IMR-90 (cell line): ENCODE measurements around the gene KRTCAP2. TPM values are rescaled to one million over a fixed set of nuclear protein-coding genes. Genes with fewer than 3 reads are reported as not detected.

Experiments used
- ATAC-seq: fragments of 200-7000 bp; cut with Tn5 transposase; 2 replicates; pipeline ENCODE4 v1.9.1; 2020; ENCODE audit warnings: low read depth, mild to moderate bottlenecking, moderate library complexity
- BruUV-seq: library from RNA; stranded (reverse); fragments of 400-500 nt; replicated peaks from 2 replicates; lab custom pipeline; 2021; lab: Mats Ljungman, UMichigan
- CTCF ChIA-PET: fragments of 300-600 bp; formaldehyde crosslinking; extraction: SDS; loops from one replicate; lab custom pipeline; 2021; ENCODE audit warnings: antibody characterized with exemption; lab: Yijun Ruan, JAX
- POLR2A ChIA-PET: fragments of 300-600 bp; sonication (Branson Sonifier 250); formaldehyde crosslinking; loops from one replicate; lab custom pipeline; 2022; ENCODE audit warnings: antibody characterized with exemption; ENCODE audit not compliant: unreplicated experiment; lab: Charles Lee
- DNase-seq: peaks from one replicate; pipeline ENCODE4 v3.0.0; 2013
- H2AFZ ChIP-seq: replicated peaks from 2 replicates; pipeline ENCODE3; 2013; ENCODE audit warnings: low read length, mild to moderate bottlenecking; ENCODE audit not compliant: poor library complexity
- H2AK5ac ChIP-seq: 2 replicates; pipeline ENCODE4 v1.6.1; 2013; ENCODE audit warnings: low read depth, low read length, inconsistent platforms
- H2AK9ac ChIP-seq: replicated peaks from 2 replicates; pipeline ENCODE3; 2013; ENCODE audit warnings: mild to moderate bottlenecking, low read depth, low read length, moderate library complexity; ENCODE audit not compliant: poor library complexity
- H2BK120ac ChIP-seq: 2 replicates; pipeline ENCODE4 v1.6.1; 2013; ENCODE audit warnings: low read depth, low read length, inconsistent platforms
- H2BK15ac ChIP-seq: 3 replicates; pipeline ENCODE4 v1.6.1; 2013; ENCODE audit warnings: low read depth, low read length, inconsistent platforms
- H2BK20ac ChIP-seq: 2 replicates; pipeline ENCODE4 v1.6.1; 2013; ENCODE audit warnings: low read depth, mild to moderate bottlenecking, inconsistent platforms, low read length, moderate library complexity
- H2BK5ac ChIP-seq: 2 replicates; pipeline ENCODE4 v1.6.1; 2013; ENCODE audit warnings: mild to moderate bottlenecking, low read depth, low read length, inconsistent platforms; ENCODE audit not compliant: poor library complexity, severe bottlenecking
- H3K14ac ChIP-seq: replicated peaks from 2 replicates; pipeline ENCODE4 v1.6.1; 2013; ENCODE audit warnings: low read depth, low read length, inconsistent platforms
- H3K18ac ChIP-seq: 2 replicates; pipeline ENCODE4 v1.6.1; 2013; ENCODE audit warnings: low read depth, low read length, control low read depth
- H3K23ac ChIP-seq: 2 replicates; pipeline ENCODE4 v1.6.1; 2013; ENCODE audit warnings: low read depth, low read length, inconsistent platforms
- H3K27ac ChIP-seq: 2 replicates; pipeline ENCODE4 v1.5.1; 2013; ENCODE audit warnings: mild to moderate bottlenecking, control low read depth, low read length; ENCODE audit not compliant: insufficient read depth
- H3K27me3 ChIP-seq: 2 replicates; pipeline ENCODE4 v1.6.1; 2013; ENCODE audit warnings: low read length; ENCODE audit not compliant: control insufficient read depth, insufficient read depth
- H3K36me3 ChIP-seq: 2 replicates; pipeline ENCODE4 v1.6.1; 2013; ENCODE audit warnings: low read length, mixed read lengths; ENCODE audit not compliant: control insufficient read depth, insufficient read depth
- H3K4ac ChIP-seq: 2 replicates; pipeline ENCODE4 v1.6.1; 2013; ENCODE audit warnings: low read depth, low read length, inconsistent platforms
- H3K4me1 ChIP-seq: 2 replicates; pipeline ENCODE4 v1.6.1; 2013; ENCODE audit warnings: low read length, mixed read lengths; ENCODE audit not compliant: control insufficient read depth, insufficient read depth
- H3K4me2 ChIP-seq: 2 replicates; pipeline ENCODE4 v1.6.1; 2013; ENCODE audit warnings: low read depth, mild to moderate bottlenecking, control low read depth, low read length, moderate library complexity
- H3K4me3 ChIP-seq: 2 replicates; pipeline ENCODE4 v1.5.1; 2013; ENCODE audit warnings: low read depth, mild to moderate bottlenecking, control low read depth, low read length, moderate library complexity; ENCODE audit not compliant: insufficient read depth
- H3K56ac ChIP-seq: 2 replicates; pipeline ENCODE4 v1.6.1; 2013; ENCODE audit warnings: low read length, inconsistent platforms; ENCODE audit not compliant: insufficient read depth; ENCODE audit errors: extremely low read depth
- H3K79me1 ChIP-seq, 2 experiments: 2 replicates each; pipeline ENCODE4 v1.6.1; 2013; ENCODE audit warnings: low read length in 2 of 2, inconsistent platforms in 1 of 2, low read depth in 1 of 2
- H3K9ac ChIP-seq: 2 replicates; pipeline ENCODE4 v1.6.1; 2013; ENCODE audit warnings: low read depth, low read length, control low read depth
- H3K9me1 ChIP-seq: 2 replicates; pipeline ENCODE4 v1.6.1; 2013; ENCODE audit warnings: low read length, inconsistent platforms; ENCODE audit not compliant: insufficient read depth
- H3K9me3 ChIP-seq: 2 replicates; pipeline ENCODE4 v1.6.1; 2013; ENCODE audit warnings: low read length; ENCODE audit not compliant: control insufficient read depth, insufficient read depth
- H4K20me1 ChIP-seq: 2 replicates; pipeline ENCODE4 v1.6.1; 2013; ENCODE audit warnings: low read length, inconsistent platforms; ENCODE audit not compliant: insufficient read depth
- H4K5ac ChIP-seq: 2 replicates; pipeline ENCODE4 v1.6.1; 2013; ENCODE audit warnings: mild to moderate bottlenecking, low read depth, low read length, control low read depth
- H4K8ac ChIP-seq, 2 experiments: 2 replicates each; pipeline ENCODE4 v1.6.1; 2013; ENCODE audit warnings: low read depth in 2 of 2, low read length in 2 of 2, control low read depth in 1 of 2, inconsistent platforms in 1 of 2
- H4K91ac ChIP-seq: 2 replicates; pipeline ENCODE4 v1.6.1; 2013; ENCODE audit warnings: low read depth, low read length, inconsistent platforms; ENCODE audit not compliant: insufficient read depth
- CHD1 ChIP-seq: IDR thresholded peaks from 2 replicates; pipeline ENCODE4 v1.6.1; 2012; ENCODE audit warnings: low read depth, low read length, improper control_type of control experiment
- CTCF ChIP-seq: conservative IDR thresholded peaks from 2 replicates; pipeline ENCODE4 v1.5.1; 2012; ENCODE audit warnings: mild to moderate bottlenecking, low read depth, low read length, improper control_type of control experiment
- ELK1 ChIP-seq: fragments of 150-350 bp; IDR thresholded peaks from 2 replicates; pipeline ENCODE4 v1.6.1; 2016; ENCODE audit warnings: low read depth, mild to moderate bottlenecking, low read length, moderate library complexity, borderline replicate concordance
- FOS ChIP-seq: fragments of 150-350 bp; IDR thresholded peaks from 2 replicates; pipeline ENCODE4 v1.6.1; 2016; ENCODE audit warnings: low read depth, low read length
- MAFK ChIP-seq: IDR thresholded peaks from 2 replicates; pipeline ENCODE4 v1.6.1; 2012; ENCODE audit warnings: low read depth, low read length, improper control_type of control experiment
- MAZ ChIP-seq: IDR thresholded peaks from 2 replicates; pipeline ENCODE4 v1.6.1; 2012; ENCODE audit warnings: low read depth, mild to moderate bottlenecking, low read length, improper control_type of control experiment, moderate library complexity, borderline replicate concordance
- MXI1 ChIP-seq: IDR thresholded peaks from 2 replicates; pipeline ENCODE4 v1.6.1; 2012; ENCODE audit warnings: low read depth, mild to moderate bottlenecking, low read length, moderate library complexity, borderline replicate concordance
- NFE2L2 ChIP-seq: fragments of 150-350 bp; IDR thresholded peaks from 2 replicates; pipeline ENCODE4 v1.6.1; 2016; ENCODE audit warnings: low read depth, mild to moderate bottlenecking, low read length
- POLR2A ChIP-seq: IDR thresholded peaks from 2 replicates; pipeline ENCODE4 v1.6.1; 2012; ENCODE audit warnings: mild to moderate bottlenecking, low read depth, low read length
- RCOR1 ChIP-seq: IDR thresholded peaks from 2 replicates; pipeline ENCODE4 v1.6.1; 2012; ENCODE audit warnings: mild to moderate bottlenecking, low read length, improper control_type of control experiment; ENCODE audit not compliant: insufficient replicate concordance
- RFX5 ChIP-seq: IDR thresholded peaks from 2 replicates; pipeline ENCODE4 v1.8.0; 2012; ENCODE audit warnings: low read depth, mild to moderate bottlenecking, low read length, moderate library complexity
- SMC3 ChIP-seq: fragments of 150-350 bp; IDR thresholded peaks from 2 replicates; pipeline ENCODE4 v1.6.1; 2016; ENCODE audit warnings: low read depth, mild to moderate bottlenecking, antibody characterized with exemption, low read length, moderate library complexity
- USF2 ChIP-seq: fragments of 150-350 bp; IDR thresholded peaks from 2 replicates; pipeline ENCODE4 v1.6.1; 2017; ENCODE audit warnings: mild to moderate bottlenecking, antibody characterized with exemption, low read length, low read depth
- WGBS, 2 experiments: methylation state at CpG; one replicate each; pipeline versions ENCODE4 v1.1.5 to v1.1.7; 2013; ENCODE audit warnings: missing lambda C conversion rate in 2 of 2; ENCODE audit not compliant: insufficient read length in 1 of 2; ENCODE audit errors: extremely low coverage in 2 of 2; 5-methylcytosine and 5-hydroxymethylcytosine counted together
- dilution Hi-C: fragments of 300-500 bp; cut with HindIII; formaldehyde crosslinking; loops from one replicate; pipeline ENCODE4 v1.14.3; 2018; ENCODE audit warnings: low sequenced_read_pairs; ENCODE audit not compliant: unreplicated experiment
- in situ Hi-C: fragments of 300-500 bp; cut with MboI; formaldehyde crosslinking; loops from 3 replicates; pipeline ENCODE4 v1.14.3; 2019; ENCODE audit warnings: low sequenced_read_pairs, inconsistent platforms, mixed read lengths
- intact Hi-C: fragments of 100-400 bp; cut with micrococcal nuclease; formaldehyde crosslinking; loops from 2 replicates; pipeline ENCODE4 v1.10.0; 2022
- polyA plus RNA-seq, 3 experiments: library from polyadenylated mRNA; depleted of rRNA; stranded (reverse); fragments of >200 nt; gene quantifications; 2 replicates each; pipeline ENCODE4 v1.2.3, GENCODE V29; 2012; ENCODE audit warnings: low replicate concordance in 1 of 3
- total RNA-seq: library from RNA; depleted of rRNA; stranded (reverse); fragments of >200 nt; gene quantifications from 2 replicates; pipeline ENCODE4 v1.2.3, GENCODE V29; 2012

KRTCAP2 gene
- total and polyA plus RNA-seq, 2 of the 4 experiments (the other 2 are of a cell fraction) = 76.7 to 232 TPM

GRCh38 chr1:155205969-155206593 lies 33.0 kb upstream of the KRTCAP2 start:
- TF ChIP-seq USF2 (no peak), FOS (no peak), POLR2A (no peak), RCOR1 (no peak), MAFK (no peak), RFX5 (no peak), NFE2L2 (no peak), MXI1 (no peak), MAZ (no peak), CTCF (no peak), ELK1 (no peak), SMC3 (no peak), CHD1 (no peak)
- no peaks in the 10 kb centered on the region for H3K9me3 ChIP-seq
- H3K36me3 ChIP-seq = peaks cover 7% of the 10 kb centered on the region; the same call in 1 of the 2 replicates
- ChIA-PET CTCF (interaction anchor here (0.6 to 1.3 kb wide), 2 partner anchors 19 to 85 kb away, joined by 4 to 18 read pairs; no protein-coding TSS in a partner anchor), POLR2A (no interaction called here)
- H4K91ac ChIP-seq = no peak overlapping the region
- peaks cover 15% of the 10 kb centered on the region for H3K4me1 ChIP-seq
- no peak overlapping the region for H2BK15ac ChIP-seq
- in situ Hi-C loops = no loop called here
- WGBS, 2 experiments = no CpG with 5 or more reads among the region's 9 CpGs
- no peak overlapping the region for H3K14ac ChIP-seq
- dilution Hi-C loops = no loop called here
- H3K27me3 ChIP-seq = no peaks in the 10 kb centered on the region
- no peak overlapping the region for H2BK120ac ChIP-seq
- no peaks in the 10 kb centered on the region for H4K20me1 ChIP-seq
- no peak overlapping the region for H4K8ac ChIP-seq
- peaks cover 6% of the 10 kb centered on the region; the same call in 1 of the 2 replicates for H3K9me1 ChIP-seq
- H2AK9ac ChIP-seq = no peak overlapping the region
- no peak overlapping the region for H2BK20ac ChIP-seq
- H3K4me3 ChIP-seq = no peak overlapping the region
- H3K56ac ChIP-seq = no peak overlapping the region
- H2BK5ac ChIP-seq = no peak overlapping the region
- H2AK5ac ChIP-seq = peak overlapping the region; percentile 38
- no peak overlapping the region for H3K18ac ChIP-seq
- peaks cover 13 to 24% of the 10 kb centered on the region in 2 experiments for H3K79me1 ChIP-seq
- H3K9ac ChIP-seq = no peak overlapping the region
- DNase-seq = no peak
- no peak overlapping the region for H3K23ac ChIP-seq
- H3K4ac ChIP-seq = no peak overlapping the region
- no peak overlapping the region for H3K4me2 ChIP-seq
- no peak overlapping the region for H3K27ac ChIP-seq
- intact Hi-C loops = loop anchor here (10.0 kb wide), 2 partner anchors 119 to 389 kb away; partner anchors contain the start of gene RUSC1
- no peak for ATAC-seq
- H2AFZ ChIP-seq = no peak overlapping the region
- no peak overlapping the region for H4K5ac ChIP-seq
- BruUV-seq = no TSS peak
